Measurements from ENCODE around the gene PBX1.

The PBX1 gene

GRCh38 chr1:164647211-164647610 lies 88.2 kb downstream of the PBX1 start:
- Histone ChIP-seq H4K20me1 (ENCODE audit: insufficient read depth, low read length) (no peaks in the 10 kb centered on the region), H3K9me3 (ENCODE audit: insufficient read depth, low read length) (no peaks in the 10 kb centered on the region), H3K79me2 (ENCODE audit: low read length) (no peaks in the 10 kb centered on the region), H3K9ac (ENCODE audit: low read length) (no peak overlapping the region), H3K27me3 (ENCODE audit: low read depth, low read length) (peaks cover 17% of the 10 kb centered on the region; the same call in 1 of the 2 replicates), H3K27ac (ENCODE audit: low read length) (no peak overlapping the region), H3K4me2 (ENCODE audit: low read length) (no peak overlapping the region), H3K4me3 (ENCODE audit: low read length) (no peak overlapping the region), H3K4me1 (ENCODE audit: low read length) (no peaks in the 10 kb centered on the region), H2AFZ (ENCODE audit: low read depth, low read length) (no peak overlapping the region), H3K36me3 (replicated peaks; ENCODE audit: low read depth, low read length) (no peaks in the 10 kb centered on the region)
- TF ChIP-seq CTCF (IDR thresholded peaks at IDR 0.05; ENCODE audit: low read depth, low read length) (no peak), EZH2phosphoT487 (IDR thresholded peaks at IDR 0.05; ENCODE audit: low read depth) (no peak)

- H3K27ac ChIP-seq (ENCODE audit: low read length), result no peak overlapping the region
- no peaks in the 10 kb centered on the region for H3K4me1 ChIP-seq (ENCODE audit: low read length)
These were observed 89.7 kb downstream of the PBX1 start for GRCh38 chr1:164648636-164649035.

GRCh38 chr1:164649146-164649545 lies 90.2 kb downstream of the PBX1 start:
- no peak overlapping the region for H2AFZ ChIP-seq (ENCODE audit: low read depth, low read length)
- H3K9me3 ChIP-seq (ENCODE audit: insufficient read depth, low read length), result no peaks in the 10 kb centered on the region
- TF ChIP-seq EZH2phosphoT487 (IDR thresholded peaks at IDR 0.05; ENCODE audit: low read depth), result no peak
- TF ChIP-seq CTCF (IDR thresholded peaks at IDR 0.05; ENCODE audit: low read depth, low read length), result no peak
- no peaks in the 10 kb centered on the region for H3K36me3 ChIP-seq (replicated peaks; ENCODE audit: low read depth, low read length)
- H3K27me3 ChIP-seq (ENCODE audit: low read depth, low read length), result 0 out of 2 replicates have a peak, but pooled peaks cover 8% of the 10 kb centered on the region
- H4K20me1 ChIP-seq (ENCODE audit: insufficient read depth, low read length), result no peaks in the 10 kb centered on the region
- H3K9ac ChIP-seq (ENCODE audit: low read length), result no peak overlapping the region
- H3K79me2 ChIP-seq (ENCODE audit: low read length), result no peaks in the 10 kb centered on the region
- no peak overlapping the region for H3K27ac ChIP-seq (ENCODE audit: low read length)
- no peaks in the 10 kb centered on the region for H3K4me1 ChIP-seq (ENCODE audit: low read length)
- H3K4me3 ChIP-seq (ENCODE audit: low read length), result no peak overlapping the region
- no peak overlapping the region for H3K4me2 ChIP-seq (ENCODE audit: low read length)

More at GRCh38 chr1:164648636-164649035, 89.7 kb downstream of the PBX1 start:
- Histone ChIP-seq H3K9me3 (ENCODE audit: insufficient read depth, low read length) (no peaks in the 10 kb centered on the region), H3K4me3 (ENCODE audit: low read length) (no peak overlapping the region), H3K27me3 (ENCODE audit: low read depth, low read length) (0 out of 2 replicates have a peak, but pooled peaks cover 11% of the 10 kb centered on the region), H3K79me2 (ENCODE audit: low read length) (no peaks in the 10 kb centered on the region), H4K20me1 (ENCODE audit: insufficient read depth, low read length) (no peaks in the 10 kb centered on the region), H3K9ac (ENCODE audit: low read length) (no peak overlapping the region), H2AFZ (ENCODE audit: low read depth, low read length) (no peak overlapping the region), H3K36me3 (replicated peaks; ENCODE audit: low read depth, low read length) (no peaks in the 10 kb centered on the region), H3K4me2 (ENCODE audit: low read length) (no peak overlapping the region)
- TF ChIP-seq CTCF (IDR thresholded peaks at IDR 0.05; ENCODE audit: low read depth, low read length), result no peak
- TF ChIP-seq EZH2phosphoT487 (IDR thresholded peaks at IDR 0.05; ENCODE audit: low read depth), result no peak

- H3K4me2 ChIP-seq (ENCODE audit: low read length), result no peak overlapping the region
- no peaks in the 10 kb centered on the region for H4K20me1 ChIP-seq (ENCODE audit: insufficient read depth, low read length)
- H3K79me2 ChIP-seq (ENCODE audit: low read length), result no peaks in the 10 kb centered on the region
- no peaks in the 10 kb centered on the region for H3K27me3 ChIP-seq (ENCODE audit: low read depth, low read length)
- no peak for TF ChIP-seq CTCF (IDR thresholded peaks at IDR 0.05; ENCODE audit: low read depth, low read length)
- TF ChIP-seq EZH2phosphoT487 (IDR thresholded peaks at IDR 0.05; ENCODE audit: low read depth), result no peak
- no peaks in the 10 kb centered on the region for H3K4me1 ChIP-seq (ENCODE audit: low read length)
- no peaks in the 10 kb centered on the region for H3K36me3 ChIP-seq (replicated peaks; ENCODE audit: low read depth, low read length)
- no peak overlapping the region for H3K4me3 ChIP-seq (ENCODE audit: low read length)
- H3K9me3 ChIP-seq (ENCODE audit: insufficient read depth, low read length), result no peaks in the 10 kb centered on the region
- no peak overlapping the region for H3K9ac ChIP-seq (ENCODE audit: low read length)
- H2AFZ ChIP-seq (ENCODE audit: low read depth, low read length), result no peak overlapping the region
- no peak overlapping the region for H3K27ac ChIP-seq (ENCODE audit: low read length)
These were observed 91.5 kb downstream of the PBX1 start for GRCh38 chr1:164650531-164650930.

Data from OCI-LY3 (cell line).